GM19351 (cell line): ENCODE results near the gene GRB14.
"Not testable (repeated sequence)": the region's sequence is repeated elsewhere in the genome, so short reads cannot be mapped to it uniquely, and the experiment has no call there.

Experiments used
- ATAC-seq: cut with Tn5 transposase; IDR thresholded peaks from one replicate; pipeline ENCODE4 v1.9.1; 2021; ENCODE audit warnings: mild to moderate bottlenecking, moderate library complexity; ENCODE audit not compliant: unreplicated experiment

The GRB14 gene

GRCh38 chr2:164498836-164499235 lies 122.4 kb downstream of the GRB14 start:
- ATAC-seq = no peak

GRCh38 chr2:164496881-164497280 lies 124.4 kb downstream of the GRB14 start:
- no peak for ATAC-seq

DNA sequence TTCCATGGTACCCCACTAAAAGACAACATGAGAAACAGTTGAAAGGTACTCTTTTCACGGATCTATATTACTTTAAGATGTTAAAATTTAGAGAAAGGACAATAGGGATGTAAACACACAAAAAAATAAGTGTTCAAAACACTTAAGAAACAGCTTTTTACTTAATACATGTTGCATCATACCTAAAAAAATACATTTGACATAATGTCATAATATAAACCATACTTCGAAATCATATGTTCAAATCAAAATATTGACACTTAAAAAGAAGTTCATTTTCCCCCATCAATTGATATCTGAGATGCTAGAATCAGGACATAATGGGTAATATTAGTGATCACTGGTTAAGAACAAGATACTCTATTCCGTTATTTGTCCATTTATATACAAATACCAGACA lies 124.9 kb downstream of the GRB14 start:
- no peak for ATAC-seq

GRCh38 chr2:164495491-164496223 lies 125.6 kb downstream of the GRB14 start:
- no peak for ATAC-seq

DNA sequence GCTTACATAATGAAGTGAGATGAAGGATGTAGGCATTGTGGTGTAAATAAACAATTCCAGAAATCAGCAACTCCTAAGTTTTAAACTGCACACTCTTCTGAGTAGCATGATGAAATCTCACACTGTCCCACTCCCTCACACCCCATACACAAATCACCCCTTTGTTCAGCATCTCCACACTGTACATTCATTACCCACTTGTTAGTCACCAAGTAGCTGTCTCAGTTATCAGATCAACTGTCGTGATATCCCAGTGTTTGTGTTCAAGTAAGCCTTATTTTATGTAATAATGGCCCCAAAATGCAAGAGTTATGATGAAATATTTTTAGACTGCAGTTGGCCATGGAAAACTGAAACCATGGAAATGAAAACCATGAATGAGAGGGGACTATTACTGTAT lies 135.7 kb downstream of the GRB14 start:
- ATAC-seq = no peak

- ATAC-seq = no peak
Observed at GRCh38 chr2:164479460-164479859, 141.8 kb downstream of the GRB14 start.

DNA sequence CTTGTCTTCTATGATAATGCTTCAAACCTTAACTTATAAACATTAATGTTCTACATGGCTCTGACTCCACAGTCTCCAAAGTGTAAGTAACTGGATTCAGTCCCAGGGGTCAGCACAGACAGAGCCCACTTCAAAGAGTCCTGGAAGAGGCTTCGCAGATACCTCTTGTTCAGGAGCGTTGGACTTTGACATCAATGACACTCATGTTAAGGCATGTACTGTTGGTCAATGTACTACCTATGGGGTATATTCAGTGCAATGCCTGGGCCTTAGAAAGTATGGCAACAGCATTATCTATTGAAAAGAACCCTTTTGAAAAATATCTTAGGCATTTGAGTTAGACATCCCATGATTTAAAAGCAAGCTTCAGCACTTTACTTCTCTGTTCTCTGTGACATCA lies 143.1 kb downstream of the GRB14 start:
- ATAC-seq = no peak

GRCh38 chr2:164474873-164475272 lies 146.4 kb downstream of the GRB14 start:
- no peak for ATAC-seq

- ATAC-seq = no peak
Observed at GRCh38 chr2:164473021-164473420, 148.3 kb downstream of the GRB14 start.

GRCh38 chr2:164465047-164465446 lies 156.2 kb downstream of the GRB14 start:
- ATAC-seq = not testable (repeated sequence)

DNA sequence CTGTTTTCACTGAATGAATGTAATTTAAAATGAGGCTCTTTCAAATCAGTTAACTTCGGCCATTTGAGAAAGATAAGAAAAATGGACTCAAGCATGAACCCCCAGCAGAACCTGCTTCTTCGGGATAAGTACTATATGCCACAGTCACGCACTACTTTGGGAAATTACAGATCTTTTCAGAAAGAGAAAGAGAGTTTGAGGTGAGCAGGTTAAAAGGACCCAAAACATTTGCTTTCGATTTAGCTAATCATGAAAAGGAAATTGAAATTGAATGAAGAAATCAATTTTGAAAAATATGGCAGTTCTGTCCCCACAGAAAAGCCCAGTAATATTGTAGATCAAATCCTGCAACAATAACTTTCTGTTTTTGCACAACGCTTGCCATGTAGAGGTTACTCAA lies 156.9 kb downstream of the GRB14 start:
- no peak for ATAC-seq

DNA sequence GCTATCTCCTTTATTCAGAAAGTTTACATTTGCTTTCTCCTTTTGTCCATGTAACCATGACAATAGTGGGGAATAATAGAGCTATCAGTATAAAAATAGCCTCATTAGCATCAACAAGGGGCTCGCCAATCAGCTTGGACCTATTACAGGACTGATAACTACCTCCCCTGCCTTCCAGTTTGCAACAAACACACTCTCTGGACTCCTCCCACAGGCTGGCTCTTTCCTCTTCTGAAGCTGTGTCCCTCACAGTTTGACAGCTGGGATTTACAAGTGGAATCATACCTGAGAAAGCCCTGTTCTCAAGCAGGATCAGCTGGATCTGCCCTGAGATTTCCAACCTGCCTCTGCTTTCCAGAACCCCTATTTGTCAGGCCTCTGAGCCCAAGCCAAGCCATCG lies 162.5 kb downstream of the GRB14 start:
- no peak for ATAC-seq

- no peak for ATAC-seq
Observed at GRCh38 chr2:164457271-164457670, 164.0 kb downstream of the GRB14 start.

GRCh38 chr2:164456619-164457018 lies 164.7 kb downstream of the GRB14 start:
- ATAC-seq = no peak

- ATAC-seq = no peak
Observed at GRCh38 chr2:164453656-164454305, 167.5 kb downstream of the GRB14 start.

GRCh38 chr2:164450278-164450677 lies 171.0 kb downstream of the GRB14 start:
- no peak for ATAC-seq

- no peak for ATAC-seq
Observed at GRCh38 chr2:164449706-164450105, 171.6 kb downstream of the GRB14 start.

DNA sequence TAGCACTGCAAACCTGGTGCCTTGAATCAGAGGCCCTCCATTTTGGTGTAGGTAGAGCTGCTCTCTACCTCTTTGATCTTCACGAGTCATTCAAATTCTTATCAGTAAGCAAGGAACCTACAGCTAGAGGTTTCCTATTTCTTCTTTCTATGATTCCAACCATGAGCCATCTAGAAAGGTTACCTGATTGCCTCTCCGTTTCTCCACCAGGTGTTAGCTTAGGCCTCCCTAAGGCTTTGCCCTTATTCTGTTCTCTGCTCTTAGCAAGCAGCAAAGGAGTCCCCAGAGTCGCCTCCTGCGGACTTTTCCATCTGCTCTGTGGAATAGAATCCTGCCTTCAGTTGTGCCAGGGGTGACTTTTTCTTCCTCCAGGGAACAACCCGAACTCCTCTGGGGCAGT lies 173.6 kb downstream of the GRB14 start:
- ATAC-seq = no peak
